Smooth muscle cell of trachea (primary cell): Measurements from ENCODE around the gene EPB41L2. TPM values are rescaled to one million over a fixed set of nuclear protein-coding genes. Genes with fewer than 3 reads are reported as not detected.

ENCODE experiments used
- total RNA-seq: library from RNA; depleted of rRNA; stranded (reverse); fragments of >200 nt; gene quantifications from 2 replicates; pipeline ENCODE4 v1.2.1, GENCODE V29; 2014

The EPB41L2 gene
- total RNA-seq = 115 and 176 TPM in 2 replicates

DNA sequence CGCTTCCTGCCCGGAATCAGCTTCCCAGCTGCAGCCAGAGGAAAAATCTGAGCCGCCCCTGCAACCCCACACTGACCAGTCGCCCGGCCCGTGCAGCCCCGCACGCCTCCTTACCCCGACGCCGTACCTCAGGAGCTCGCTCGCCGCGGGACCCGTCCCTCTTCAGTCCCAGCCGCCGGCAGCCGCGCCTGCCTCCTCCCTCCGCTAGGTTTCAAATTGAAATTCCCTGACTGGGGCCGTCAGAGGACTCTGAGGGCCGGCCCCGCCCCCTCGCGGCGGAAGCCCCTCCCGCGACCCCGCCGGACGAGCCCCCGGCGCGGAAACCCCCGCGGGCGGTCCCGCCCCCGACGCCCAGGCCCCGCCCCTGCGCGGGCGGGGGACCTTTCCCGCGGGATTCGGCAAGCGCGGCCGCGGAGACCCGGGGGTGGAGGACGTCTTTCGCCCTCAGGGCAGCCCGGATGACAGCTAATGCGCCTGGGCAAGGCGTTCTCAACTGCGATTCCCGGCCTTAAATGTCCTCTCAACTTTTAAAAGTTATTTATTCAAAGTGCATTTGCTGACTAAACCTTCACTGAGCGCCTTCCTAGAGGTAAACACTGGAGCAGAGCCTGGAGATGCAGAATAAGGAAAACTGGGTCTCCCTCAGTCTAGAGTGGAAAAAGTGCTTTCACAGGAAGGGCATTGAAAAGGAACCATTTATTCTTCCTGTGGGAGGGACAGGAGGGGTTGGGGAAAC lies at the start of gene EPB41L2:
Gene EPB41L2, minus strand, starts transcription at position 218 of the 736 bp plus-strand sequence. CDS start 106,760 bp downstream, outside the sequence.

DNA sequence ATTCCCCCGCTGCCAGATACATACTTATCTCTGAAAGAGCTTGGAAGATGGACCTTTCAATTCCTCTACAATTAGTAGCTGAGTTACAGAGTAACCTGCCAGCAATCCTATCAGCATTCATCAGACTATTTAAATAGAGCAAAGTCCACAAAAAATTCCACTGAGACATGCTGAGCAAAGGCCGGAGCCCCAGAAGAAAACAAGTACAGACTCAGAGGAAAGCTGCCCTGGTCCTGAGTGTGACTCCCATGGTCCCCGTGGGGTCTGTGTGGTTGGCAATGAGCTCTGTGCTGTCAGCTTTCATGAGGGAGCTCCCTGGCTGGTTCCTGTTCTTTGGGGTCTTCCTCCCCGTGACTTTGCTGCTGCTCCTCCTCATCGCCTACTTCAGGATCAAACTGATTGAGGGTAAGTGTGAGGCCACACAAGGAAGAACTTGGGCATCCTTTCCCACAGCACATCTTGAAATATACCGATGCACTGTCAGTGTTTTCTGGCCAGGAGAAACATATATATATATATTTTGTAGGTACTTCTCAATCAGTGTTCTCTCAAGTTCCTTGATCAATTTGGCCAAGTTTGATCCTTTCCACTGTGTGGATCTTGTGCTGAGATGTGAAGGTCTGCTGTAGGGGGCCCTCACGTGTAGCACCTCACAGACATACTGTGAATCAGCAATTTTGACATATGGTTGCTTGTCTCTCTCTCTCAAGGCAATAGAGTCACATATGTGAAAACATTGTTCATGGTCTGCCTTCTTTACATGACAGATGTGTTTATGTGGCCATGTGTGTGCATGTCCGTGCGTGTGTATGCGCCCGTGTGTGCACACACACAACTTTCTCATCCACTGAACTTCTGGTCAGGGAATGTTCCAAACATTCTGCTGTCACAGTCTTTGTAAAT lies 235.5 kb downstream of the EPB41L2 start, which contains the start of gene SMLR1:
Gene SMLR1, plus strand, starts transcription at position 160 of the 903 bp plus-strand sequence. Its CDS starts 8 bp downstream, at position 168.

Other genes with a start within 250 kb of the EPB41L2 start
- not detected in 2 replicates for gene SMLR1, start 235.8 kb downstream of the EPB41L2 start, total RNA-seq
- 3.1 and 3.8 TPM in 2 replicates for gene AKAP7, start 72.2 kb upstream of the EPB41L2 start, total RNA-seq